Measurements from ENCODE around the gene ZNF512.
"Not testable (repeated sequence)": the region's sequence is repeated elsewhere in the genome, so short reads cannot be mapped to it uniquely, and the experiment has no call there.

The ZNF512 gene

DNA sequence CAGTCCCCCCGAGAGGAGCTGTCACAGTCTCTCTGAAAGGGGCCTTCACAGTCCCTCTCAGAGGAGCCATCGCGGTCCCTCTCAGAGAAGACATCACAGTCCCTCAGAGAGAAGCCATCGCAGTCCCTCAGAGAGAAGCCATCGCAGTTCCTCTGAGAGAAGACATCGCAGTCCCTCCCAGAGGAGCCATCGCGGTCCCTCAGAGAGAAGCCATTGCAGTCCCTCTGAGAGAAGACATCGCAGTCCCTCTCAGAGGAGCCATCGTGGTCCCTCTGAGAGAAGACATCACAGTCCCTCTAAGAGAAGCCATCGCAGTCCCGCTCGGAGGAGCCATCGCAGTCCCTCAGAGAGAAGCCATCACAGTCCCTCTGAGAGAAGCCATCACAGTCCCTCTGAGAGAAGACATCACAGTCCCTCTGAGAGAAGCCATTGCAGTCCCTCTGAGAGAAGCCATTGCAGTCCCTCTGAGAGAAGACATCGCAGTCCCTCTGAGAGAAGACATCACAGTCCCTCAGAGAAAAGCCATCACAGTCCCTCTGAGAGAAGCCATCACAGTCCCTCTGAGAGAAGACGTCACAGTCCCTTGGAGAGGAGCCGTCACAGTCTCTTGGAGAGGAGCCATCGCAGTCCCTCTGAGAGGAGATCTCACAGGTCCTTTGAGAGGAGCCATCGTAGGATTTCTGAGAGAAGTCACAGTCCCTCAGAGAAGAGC is 1.3 kb upstream of the ZNF512 start:
- H3K4me1 ChIP-seq (ENCODE audit: control insufficient read depth, insufficient read depth, low read length, poor library complexity, severe bottlenecking): peaks cover 22% of the 10 kb centered on the region
- no peak overlapping the region for H3K4me3 ChIP-seq (ENCODE audit: insufficient read depth, low read depth, low read length, poor library complexity, severe bottlenecking)
- no peak for DNase-seq
- no peaks in the 10 kb centered on the region for H3K36me3 ChIP-seq (ENCODE audit: control insufficient read depth, insufficient read depth, low read length)
- H3K27ac ChIP-seq (ENCODE audit: insufficient read depth, low read length, poor library complexity, severe bottlenecking): no peak overlapping the region
- no peaks in the 10 kb centered on the region for H3K9me3 ChIP-seq (ENCODE audit: control insufficient read depth, low read length)
- H3K27me3 ChIP-seq (replicated peaks; ENCODE audit: control insufficient read depth, insufficient read depth, low read length, poor library complexity, severe bottlenecking): no peaks in the 10 kb centered on the region

- Histone ChIP-seq H3K4me3 (ENCODE audit: insufficient read depth, low read depth, low read length, poor library complexity, severe bottlenecking) (peak overlapping the region; percentile 55), H3K9me3 (ENCODE audit: control insufficient read depth, low read length) (no peaks in the 10 kb centered on the region), H3K4me1 (ENCODE audit: control insufficient read depth, insufficient read depth, low read length, poor library complexity, severe bottlenecking) (peaks cover 28% of the 10 kb centered on the region), H3K27me3 (replicated peaks; ENCODE audit: control insufficient read depth, insufficient read depth, low read length, poor library complexity, severe bottlenecking) (no peaks in the 10 kb centered on the region), H3K36me3 (ENCODE audit: control insufficient read depth, insufficient read depth, low read length) (no peaks in the 10 kb centered on the region), H3K27ac (ENCODE audit: insufficient read depth, low read length, poor library complexity, severe bottlenecking) (peak overlapping the region; percentile 60)
- no peak for DNase-seq
Measured at GRCh38 chr2:27582129-27582694, 630 bp upstream of the ZNF512 start.

DNA sequence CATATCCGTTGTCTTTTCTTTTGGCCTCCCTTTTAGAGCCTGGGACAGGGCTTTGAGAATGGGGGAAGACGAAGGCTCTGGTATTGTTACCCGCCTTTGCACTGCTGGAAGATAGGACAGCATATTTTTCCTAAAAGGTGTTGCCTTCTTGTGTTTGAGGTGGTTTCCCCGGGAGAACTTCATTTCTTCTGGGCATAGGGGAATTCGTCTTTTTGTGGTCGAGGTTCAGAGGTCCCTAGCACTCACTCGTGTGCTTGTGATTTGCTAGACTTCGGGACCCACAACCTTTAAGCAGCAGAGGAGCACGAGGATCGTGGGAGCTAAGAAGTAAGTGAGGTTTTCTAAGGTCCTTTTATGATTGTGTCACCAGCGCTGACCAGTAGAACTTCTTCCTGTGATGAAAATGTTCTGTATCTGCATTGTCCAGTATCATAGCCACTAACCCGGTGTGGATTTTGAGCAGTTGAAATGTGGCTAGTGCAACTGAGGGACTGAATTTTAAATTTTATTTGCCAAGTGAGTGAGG is 611 bp downstream of the ZNF512 start:
- no peak for DNase-seq

GRCh38 chr2:27584597-27584996 is 1.8 kb downstream of the ZNF512 start:
- Histone ChIP-seq H3K27me3 (replicated peaks; ENCODE audit: control insufficient read depth, insufficient read depth, low read length, poor library complexity, severe bottlenecking) (no peaks in the 10 kb centered on the region), H3K4me3 (ENCODE audit: insufficient read depth, low read depth, low read length, poor library complexity, severe bottlenecking) (no peak overlapping the region), H3K36me3 (ENCODE audit: control insufficient read depth, insufficient read depth, low read length) (no peaks in the 10 kb centered on the region), H3K27ac (ENCODE audit: insufficient read depth, low read length, poor library complexity, severe bottlenecking) (no peak overlapping the region), H3K4me1 (ENCODE audit: control insufficient read depth, insufficient read depth, low read length, poor library complexity, severe bottlenecking) (peaks cover 28% of the 10 kb centered on the region), H3K9me3 (ENCODE audit: control insufficient read depth, low read length) (no peaks in the 10 kb centered on the region)
- no peak for DNase-seq

More for the DNA sequence above, 611 bp downstream of the ZNF512 start:
- Histone ChIP-seq H3K36me3 (ENCODE audit: control insufficient read depth, insufficient read depth, low read length) (no peaks in the 10 kb centered on the region), H3K4me3 (ENCODE audit: insufficient read depth, low read depth, low read length, poor library complexity, severe bottlenecking) (peak overlapping the region; percentile 55), H3K27ac (ENCODE audit: insufficient read depth, low read length, poor library complexity, severe bottlenecking) (peak overlapping the region; percentile 60), H3K9me3 (ENCODE audit: control insufficient read depth, low read length) (no peaks in the 10 kb centered on the region), H3K4me1 (ENCODE audit: control insufficient read depth, insufficient read depth, low read length, poor library complexity, severe bottlenecking) (peaks cover 28% of the 10 kb centered on the region), H3K27me3 (replicated peaks; ENCODE audit: control insufficient read depth, insufficient read depth, low read length, poor library complexity, severe bottlenecking) (no peaks in the 10 kb centered on the region)

- Histone ChIP-seq H3K27ac (ENCODE audit: insufficient read depth, low read length, poor library complexity, severe bottlenecking) (no peak overlapping the region), H3K9me3 (ENCODE audit: control insufficient read depth, low read length) (peaks cover 6% of the 10 kb centered on the region), H3K4me3 (ENCODE audit: insufficient read depth, low read depth, low read length, poor library complexity, severe bottlenecking) (no peak overlapping the region), H3K4me1 (ENCODE audit: control insufficient read depth, insufficient read depth, low read length, poor library complexity, severe bottlenecking) (peaks cover 28% of the 10 kb centered on the region), H3K36me3 (ENCODE audit: control insufficient read depth, insufficient read depth, low read length) (no peaks in the 10 kb centered on the region), H3K27me3 (replicated peaks; ENCODE audit: control insufficient read depth, insufficient read depth, low read length, poor library complexity, severe bottlenecking) (no peaks in the 10 kb centered on the region)
- no peak for DNase-seq
Measured at GRCh38 chr2:27587025-27587424, 4.2 kb downstream of the ZNF512 start.

GRCh38 chr2:27588308-27588707 is 5.5 kb downstream of the ZNF512 start:
- Histone ChIP-seq H3K9me3 (ENCODE audit: control insufficient read depth, low read length) (peaks cover 6% of the 10 kb centered on the region), H3K4me1 (ENCODE audit: control insufficient read depth, insufficient read depth, low read length, poor library complexity, severe bottlenecking) (peaks cover 28% of the 10 kb centered on the region), H3K36me3 (ENCODE audit: control insufficient read depth, insufficient read depth, low read length) (no peaks in the 10 kb centered on the region), H3K27me3 (replicated peaks; ENCODE audit: control insufficient read depth, insufficient read depth, low read length, poor library complexity, severe bottlenecking) (no peaks in the 10 kb centered on the region), H3K4me3 (ENCODE audit: insufficient read depth, low read depth, low read length, poor library complexity, severe bottlenecking) (no peak overlapping the region), H3K27ac (ENCODE audit: insufficient read depth, low read length, poor library complexity, severe bottlenecking) (no peak overlapping the region)
- no peak for DNase-seq

- Histone ChIP-seq H3K27ac (ENCODE audit: insufficient read depth, low read length, poor library complexity, severe bottlenecking) (no peak overlapping the region), H3K4me1 (ENCODE audit: control insufficient read depth, insufficient read depth, low read length, poor library complexity, severe bottlenecking) (peaks cover 4% of the 10 kb centered on the region), H3K27me3 (replicated peaks; ENCODE audit: control insufficient read depth, insufficient read depth, low read length, poor library complexity, severe bottlenecking) (no peaks in the 10 kb centered on the region), H3K4me3 (ENCODE audit: insufficient read depth, low read depth, low read length, poor library complexity, severe bottlenecking) (no peak overlapping the region), H3K36me3 (ENCODE audit: control insufficient read depth, insufficient read depth, low read length) (no peaks in the 10 kb centered on the region), H3K9me3 (ENCODE audit: control insufficient read depth, low read length) (peaks cover 6% of the 10 kb centered on the region)
- DNase-seq: no peak
Measured at GRCh38 chr2:27591745-27592144, 8.9 kb downstream of the ZNF512 start.

GRCh38 chr2:27593240-27593639 is 10.4 kb downstream of the ZNF512 start:
- H3K9me3 ChIP-seq (ENCODE audit: control insufficient read depth, low read length): peaks cover 6% of the 10 kb centered on the region
- no peak overlapping the region for H3K4me3 ChIP-seq (ENCODE audit: insufficient read depth, low read depth, low read length, poor library complexity, severe bottlenecking)
- no peaks in the 10 kb centered on the region for H3K4me1 ChIP-seq (ENCODE audit: control insufficient read depth, insufficient read depth, low read length, poor library complexity, severe bottlenecking)
- no peaks in the 10 kb centered on the region for H3K27me3 ChIP-seq (replicated peaks; ENCODE audit: control insufficient read depth, insufficient read depth, low read length, poor library complexity, severe bottlenecking)
- H3K36me3 ChIP-seq (ENCODE audit: control insufficient read depth, insufficient read depth, low read length): no peaks in the 10 kb centered on the region
- H3K27ac ChIP-seq (ENCODE audit: insufficient read depth, low read length, poor library complexity, severe bottlenecking): no peak overlapping the region
- DNase-seq: no peak

DNA sequence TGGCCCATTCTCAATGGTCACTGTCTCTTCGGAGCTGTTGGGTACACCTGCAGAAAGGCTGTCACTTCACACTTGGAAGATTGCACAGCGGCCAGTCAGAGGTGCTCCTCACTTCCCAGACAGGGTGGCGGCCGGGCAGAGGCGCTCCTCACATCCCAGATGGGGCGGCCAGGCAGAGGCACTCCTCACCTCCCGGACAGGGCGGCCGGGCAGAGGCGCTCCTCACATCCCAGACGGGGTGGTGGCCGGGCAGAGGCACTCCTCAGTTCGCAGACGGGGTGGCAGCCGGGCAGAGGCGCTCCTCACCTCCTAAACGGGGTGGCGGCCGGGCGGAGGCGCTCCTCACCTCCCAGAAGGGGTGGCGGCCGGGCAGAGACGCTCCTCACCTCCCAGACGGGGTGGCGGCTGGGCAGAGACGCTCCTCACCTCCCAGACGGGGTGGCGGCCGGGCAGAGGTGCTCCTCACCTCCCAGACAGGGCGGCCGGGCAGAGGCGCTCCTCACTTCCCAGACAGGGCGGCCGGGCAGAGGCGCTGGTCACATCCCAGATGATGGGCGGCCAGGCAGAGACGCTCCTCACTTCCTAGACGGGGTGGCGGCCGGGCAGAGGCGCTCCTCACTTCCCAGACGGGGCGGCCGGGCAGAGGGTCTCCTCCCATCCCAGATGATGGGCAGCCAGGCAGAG is 11.3 kb downstream of the ZNF512 start:
- DNase-seq; H3K4me1 ChIP-seq (ENCODE audit: control insufficient read depth, insufficient read depth, low read length, poor library complexity, severe bottlenecking); H3K9me3 ChIP-seq (ENCODE audit: control insufficient read depth, low read length); H3K27ac ChIP-seq (ENCODE audit: insufficient read depth, low read length, poor library complexity, severe bottlenecking); H3K36me3 ChIP-seq (ENCODE audit: control insufficient read depth, insufficient read depth, low read length); H3K4me3 ChIP-seq (ENCODE audit: insufficient read depth, low read depth, low read length, poor library complexity, severe bottlenecking); H3K27me3 ChIP-seq (replicated peaks; ENCODE audit: control insufficient read depth, insufficient read depth, low read length, poor library complexity, severe bottlenecking): not testable (repeated sequence)

DNA sequence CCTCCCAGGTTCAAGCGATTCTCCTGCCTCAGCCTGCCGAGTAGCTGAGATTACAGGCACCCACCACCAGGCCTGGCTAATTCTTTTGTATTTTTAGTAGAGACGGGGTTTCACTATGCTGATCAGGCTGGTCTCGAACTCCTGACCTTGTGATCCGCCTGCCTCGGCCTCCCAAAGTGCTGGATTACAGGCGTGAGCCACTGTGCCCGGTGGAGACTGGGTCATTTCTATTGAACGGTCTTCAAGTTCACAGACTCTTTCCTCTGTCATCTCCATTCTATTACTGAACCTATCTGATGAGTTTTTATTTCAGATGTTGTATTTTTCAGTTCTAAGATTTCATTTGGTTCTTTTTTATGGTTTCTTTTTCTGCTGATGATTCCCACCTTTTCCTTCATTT is 12.6 kb downstream of the ZNF512 start:
- H3K27me3 ChIP-seq (replicated peaks; ENCODE audit: control insufficient read depth, insufficient read depth, low read length, poor library complexity, severe bottlenecking); H3K9me3 ChIP-seq (ENCODE audit: control insufficient read depth, low read length): not testable (repeated sequence)

More for the DNA sequence above, 12.6 kb downstream of the ZNF512 start:
- peaks cover 15% of the 10 kb centered on the region for H3K36me3 ChIP-seq (ENCODE audit: control insufficient read depth, insufficient read depth, low read length)
- not testable (repeated sequence) for H3K4me3 ChIP-seq (ENCODE audit: insufficient read depth, low read depth, low read length, poor library complexity, severe bottlenecking); H3K4me1 ChIP-seq (ENCODE audit: control insufficient read depth, insufficient read depth, low read length, poor library complexity, severe bottlenecking); DNase-seq; H3K27ac ChIP-seq (ENCODE audit: insufficient read depth, low read length, poor library complexity, severe bottlenecking)
